ENCODE data around the gene CNTLN.

GRCh38 chr9:17361378-17361777 is 226.5 kb downstream of the CNTLN start:
- TF ChIP-seq EZH2 (IDR thresholded peaks at IDR 0.05; ENCODE audit: low read length, missing control alignments), result no peak
- TF ChIP-seq, protein P1, sequence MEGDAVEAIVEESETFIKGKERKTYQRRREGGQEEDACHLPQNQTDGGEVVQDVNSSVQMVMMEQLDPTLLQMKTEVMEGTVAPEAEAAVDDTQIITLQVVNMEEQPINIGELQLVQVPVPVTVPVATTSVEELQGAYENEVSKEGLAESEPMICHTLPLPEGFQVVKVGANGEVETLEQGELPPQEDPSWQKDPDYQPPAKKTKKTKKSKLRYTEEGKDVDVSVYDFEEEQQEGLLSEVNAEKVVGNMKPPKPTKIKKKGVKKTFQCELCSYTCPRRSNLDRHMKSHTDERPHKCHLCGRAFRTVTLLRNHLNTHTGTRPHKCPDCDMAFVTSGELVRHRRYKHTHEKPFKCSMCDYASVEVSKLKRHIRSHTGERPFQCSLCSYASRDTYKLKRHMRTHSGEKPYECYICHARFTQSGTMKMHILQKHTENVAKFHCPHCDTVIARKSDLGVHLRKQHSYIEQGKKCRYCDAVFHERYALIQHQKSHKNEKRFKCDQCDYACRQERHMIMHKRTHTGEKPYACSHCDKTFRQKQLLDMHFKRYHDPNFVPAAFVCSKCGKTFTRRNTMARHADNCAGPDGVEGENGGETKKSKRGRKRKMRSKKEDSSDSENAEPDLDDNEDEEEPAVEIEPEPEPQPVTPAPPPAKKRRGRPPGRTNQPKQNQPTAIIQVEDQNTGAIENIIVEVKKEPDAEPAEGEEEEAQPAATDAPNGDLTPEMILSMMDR (conservative IDR thresholded peaks at IDR 0.05 in 1 of 2, IDR thresholded peaks at IDR 0.05 in 1 of 2; ENCODE audit: low read depth in 1 of 2, low read length in 2 of 2), result no peak
